ENCODE measurements around the gene PTPRN2.
"Not testable (repeated sequence)": the region's sequence is repeated elsewhere in the genome, so short reads cannot be mapped to it uniquely, and the experiment has no call there.

PTPRN2 gene

DNA sequence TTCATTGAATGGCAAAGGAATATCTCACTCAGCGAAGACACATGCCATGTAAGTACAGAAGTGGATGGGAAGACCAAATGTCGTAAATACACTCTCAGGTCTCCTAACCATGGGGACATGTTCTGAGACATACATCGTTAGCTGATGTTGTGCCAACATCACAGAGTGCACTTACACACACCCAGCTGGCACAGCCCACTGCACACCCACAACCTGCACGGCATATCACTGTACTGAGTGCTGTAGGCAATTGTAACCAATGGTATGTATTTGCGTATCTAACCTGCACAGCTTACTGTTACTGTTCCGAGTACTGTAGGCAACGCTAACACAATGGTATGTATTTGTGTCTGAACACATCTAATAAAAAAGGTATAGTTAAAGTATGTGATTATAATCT is 550.4 kb downstream of the PTPRN2 start:
- DNase-seq (ENCODE audit: low read depth) = no peak
- TF ChIP-seq, protein P1, sequence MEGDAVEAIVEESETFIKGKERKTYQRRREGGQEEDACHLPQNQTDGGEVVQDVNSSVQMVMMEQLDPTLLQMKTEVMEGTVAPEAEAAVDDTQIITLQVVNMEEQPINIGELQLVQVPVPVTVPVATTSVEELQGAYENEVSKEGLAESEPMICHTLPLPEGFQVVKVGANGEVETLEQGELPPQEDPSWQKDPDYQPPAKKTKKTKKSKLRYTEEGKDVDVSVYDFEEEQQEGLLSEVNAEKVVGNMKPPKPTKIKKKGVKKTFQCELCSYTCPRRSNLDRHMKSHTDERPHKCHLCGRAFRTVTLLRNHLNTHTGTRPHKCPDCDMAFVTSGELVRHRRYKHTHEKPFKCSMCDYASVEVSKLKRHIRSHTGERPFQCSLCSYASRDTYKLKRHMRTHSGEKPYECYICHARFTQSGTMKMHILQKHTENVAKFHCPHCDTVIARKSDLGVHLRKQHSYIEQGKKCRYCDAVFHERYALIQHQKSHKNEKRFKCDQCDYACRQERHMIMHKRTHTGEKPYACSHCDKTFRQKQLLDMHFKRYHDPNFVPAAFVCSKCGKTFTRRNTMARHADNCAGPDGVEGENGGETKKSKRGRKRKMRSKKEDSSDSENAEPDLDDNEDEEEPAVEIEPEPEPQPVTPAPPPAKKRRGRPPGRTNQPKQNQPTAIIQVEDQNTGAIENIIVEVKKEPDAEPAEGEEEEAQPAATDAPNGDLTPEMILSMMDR (IDR thresholded peaks at IDR 0.05; ENCODE audit: low read depth, low read length) = no peak
- TF ChIP-seq POLR2A (IDR thresholded peaks at IDR 0.05; ENCODE audit: extremely low read depth, insufficient read length) = no peak
- no peak for TF ChIP-seq MYC (IDR thresholded peaks at IDR 0.05; ENCODE audit: low read depth, low read length)
- H3K4me3 ChIP-seq (ENCODE audit: low read depth, low read length) = no peak overlapping the region

DNA sequence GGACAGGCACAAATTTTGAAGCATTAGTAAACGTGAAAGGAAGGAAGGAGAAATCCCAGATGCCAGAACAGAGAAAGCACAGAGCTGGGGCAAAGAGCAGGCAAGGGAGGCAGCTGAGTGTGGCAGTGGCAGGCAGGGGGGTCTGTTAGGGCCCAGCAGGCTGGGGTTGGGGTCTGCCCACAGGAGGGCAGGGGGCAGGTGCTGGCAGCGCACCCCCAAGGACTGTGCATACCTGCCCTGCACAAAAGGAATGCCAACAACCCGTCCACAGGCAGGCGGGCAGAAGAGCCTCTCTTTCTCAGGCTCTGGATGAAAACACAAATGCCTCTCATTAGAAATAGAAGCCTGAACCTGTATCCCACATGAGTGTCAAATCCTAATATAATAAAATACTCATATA is 552.3 kb downstream of the PTPRN2 start:
- DNase-seq (ENCODE audit: low read depth) = no peak
- TF ChIP-seq, protein P1 (IDR thresholded peaks at IDR 0.05; ENCODE audit: low read depth, low read length) = no peak
- TF ChIP-seq MYC (IDR thresholded peaks at IDR 0.05; ENCODE audit: low read depth, low read length) (no peak), POLR2A (IDR thresholded peaks at IDR 0.05; ENCODE audit: extremely low read depth, insufficient read length) (no peak)
- TF ChIP-seq, protein P2, sequence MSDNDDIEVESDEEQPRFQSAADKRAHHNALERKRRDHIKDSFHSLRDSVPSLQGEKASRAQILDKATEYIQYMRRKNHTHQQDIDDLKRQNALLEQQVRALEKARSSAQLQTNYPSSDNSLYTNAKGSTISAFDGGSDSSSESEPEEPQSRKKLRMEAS (IDR thresholded peaks at IDR 0.05; ENCODE audit: low read depth, low read length) = no peak

DNA sequence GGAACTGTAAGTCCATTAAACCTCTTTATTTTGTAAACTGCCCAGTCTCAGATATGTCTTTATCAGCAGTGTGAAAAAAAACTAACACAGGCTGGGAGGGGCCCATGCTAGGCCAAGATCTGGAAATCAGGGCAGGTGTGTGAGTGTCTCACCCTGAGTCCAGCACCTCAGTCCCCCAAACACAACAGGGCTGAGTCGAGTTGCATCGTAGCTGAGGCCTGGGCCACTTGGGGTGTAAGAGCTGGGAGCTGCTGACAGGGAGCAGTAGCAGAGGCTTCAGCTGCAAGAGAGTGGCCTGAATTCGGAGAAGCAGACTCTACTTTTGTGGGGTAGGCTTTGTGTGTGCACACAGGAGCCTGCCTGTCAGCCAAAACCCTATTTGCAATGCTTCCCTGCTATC is 553.1 kb downstream of the PTPRN2 start:
- TF ChIP-seq, protein P2 (IDR thresholded peaks at IDR 0.05; ENCODE audit: low read depth, low read length) = no peak
- TF ChIP-seq MYC (IDR thresholded peaks at IDR 0.05; ENCODE audit: low read depth, low read length) (no peak), POLR2A (IDR thresholded peaks at IDR 0.05; ENCODE audit: extremely low read depth, insufficient read length) (no peak)
- TF ChIP-seq, protein P1 (IDR thresholded peaks at IDR 0.05; ENCODE audit: low read depth, low read length) = no peak
- H3K4me3 ChIP-seq (ENCODE audit: low read depth, low read length) = no peak overlapping the region
- no peak for DNase-seq (ENCODE audit: low read depth)

More for the DNA sequence above, 552.3 kb downstream of the PTPRN2 start:
- H3K4me3 ChIP-seq (ENCODE audit: low read depth, low read length) = no peak overlapping the region

DNA sequence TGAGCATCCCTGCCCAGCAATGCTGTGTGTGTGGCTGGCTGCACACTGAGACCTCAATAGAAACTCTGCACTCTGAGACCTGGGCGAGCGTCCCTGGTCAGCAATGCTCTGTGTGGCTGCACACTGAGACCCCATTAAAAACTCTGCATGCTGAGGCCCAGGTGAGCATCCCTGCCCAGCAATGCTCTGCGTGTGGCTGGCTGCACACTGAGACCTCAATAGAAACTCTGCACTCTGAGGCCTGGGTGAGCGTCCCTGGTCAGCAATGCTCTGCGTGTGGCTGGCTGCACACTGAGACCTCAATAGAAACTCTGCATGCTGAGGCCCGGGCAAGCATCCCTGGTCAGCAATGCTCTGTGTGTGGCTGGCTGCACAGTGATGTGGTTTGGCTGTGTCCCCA is 553.7 kb downstream of the PTPRN2 start:
- not testable (repeated sequence) for DNase-seq (ENCODE audit: low read depth); H3K4me3 ChIP-seq (ENCODE audit: low read depth, low read length)

DNA sequence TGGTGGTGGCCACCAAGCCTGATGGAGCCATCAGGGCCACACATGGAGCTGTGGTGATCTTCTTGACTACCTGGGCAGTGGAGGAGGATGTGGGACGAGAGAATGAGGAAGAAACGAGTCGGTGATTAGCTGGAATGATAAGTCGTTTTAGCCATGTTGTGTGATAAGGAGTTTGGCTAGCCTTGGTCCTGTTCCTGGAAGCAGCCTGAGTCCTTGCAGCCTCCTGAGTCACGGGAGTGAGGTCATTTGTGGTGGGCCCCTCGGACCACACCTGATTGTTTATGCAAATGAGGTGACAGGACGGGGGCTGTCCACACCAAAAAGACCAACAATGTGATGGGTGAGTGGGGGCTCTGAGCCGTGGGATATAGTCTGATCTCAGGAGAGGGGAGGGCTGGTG is 554.4 kb downstream of the PTPRN2 start:
- no peak overlapping the region for H3K4me3 ChIP-seq (ENCODE audit: low read depth, low read length)
- DNase-seq (ENCODE audit: low read depth) = no peak
- TF ChIP-seq, protein P2 (IDR thresholded peaks at IDR 0.05; ENCODE audit: low read depth, low read length) = no peak
- TF ChIP-seq, protein P1 (IDR thresholded peaks at IDR 0.05; ENCODE audit: low read depth, low read length) = no peak
- TF ChIP-seq MYC (IDR thresholded peaks at IDR 0.05; ENCODE audit: low read depth, low read length) (no peak), POLR2A (IDR thresholded peaks at IDR 0.05; ENCODE audit: extremely low read depth, insufficient read length) (no peak)

DNA sequence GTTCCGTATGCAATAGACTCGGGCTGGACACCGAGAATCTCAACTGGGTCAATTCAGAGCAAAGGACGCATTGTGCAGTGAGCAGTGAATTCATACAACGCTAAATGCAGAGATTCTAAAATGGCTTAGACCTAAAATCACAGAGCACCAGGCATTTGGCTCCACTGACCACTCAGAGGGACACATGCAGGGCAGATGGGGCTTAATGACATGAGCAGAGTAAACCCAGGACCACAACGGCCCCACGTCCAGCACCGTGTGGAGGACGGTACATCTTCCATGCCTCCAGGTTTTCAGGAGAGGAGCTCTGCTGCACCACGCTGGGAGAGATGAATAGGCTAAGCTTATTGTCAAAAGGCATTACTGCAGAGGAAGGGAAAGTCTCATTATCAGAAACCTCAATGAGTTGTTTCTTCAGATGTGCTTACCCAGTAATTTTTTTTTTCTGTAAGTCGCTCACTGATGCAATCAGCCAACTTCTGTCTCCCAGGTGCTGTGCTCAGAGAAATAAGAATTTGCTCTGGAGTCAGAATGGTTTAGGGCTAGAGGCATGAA is 555.0 kb downstream of the PTPRN2 start:
- DNase-seq (ENCODE audit: low read depth) = no peak
- TF ChIP-seq MYC (IDR thresholded peaks at IDR 0.05; ENCODE audit: low read depth, low read length) (no peak), POLR2A (IDR thresholded peaks at IDR 0.05; ENCODE audit: extremely low read depth, insufficient read length) (no peak)
- TF ChIP-seq, protein P1 (IDR thresholded peaks at IDR 0.05; ENCODE audit: low read depth, low read length) = no peak
- TF ChIP-seq, protein P2 (IDR thresholded peaks at IDR 0.05; ENCODE audit: low read depth, low read length) = no peak
- no peak overlapping the region for H3K4me3 ChIP-seq (ENCODE audit: low read depth, low read length)
